Measurements from ENCODE around the gene ISM2. TPM values are rescaled to one million over a fixed set of nuclear protein-coding genes. Genes with fewer than 3 reads are reported as not detected.

ISM2 gene
- total RNA-seq, 2 experiments from 2014 or later, result not detected

DNA sequence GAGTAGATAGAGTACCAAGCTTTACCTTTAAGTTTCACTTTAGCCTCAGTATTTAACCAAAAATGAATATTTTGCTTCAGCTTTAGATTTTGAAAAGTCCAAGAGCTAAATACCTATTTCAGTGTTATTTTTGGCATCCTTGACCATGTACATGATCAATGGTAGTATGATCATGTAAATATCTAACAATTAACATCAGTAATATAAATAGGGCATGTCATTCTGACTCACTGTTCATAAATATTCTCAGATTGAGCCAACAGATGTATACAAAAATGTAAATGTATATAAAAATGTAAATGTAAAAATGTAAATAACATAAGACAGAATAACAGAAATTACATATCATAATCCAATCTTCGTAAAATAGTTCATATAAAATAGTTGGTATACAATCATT lies 60.0 kb downstream of the ISM2 start:
- H3K27me3 Mint-ChIP-seq, result no peaks in the 10 kb centered on the region

DNA sequence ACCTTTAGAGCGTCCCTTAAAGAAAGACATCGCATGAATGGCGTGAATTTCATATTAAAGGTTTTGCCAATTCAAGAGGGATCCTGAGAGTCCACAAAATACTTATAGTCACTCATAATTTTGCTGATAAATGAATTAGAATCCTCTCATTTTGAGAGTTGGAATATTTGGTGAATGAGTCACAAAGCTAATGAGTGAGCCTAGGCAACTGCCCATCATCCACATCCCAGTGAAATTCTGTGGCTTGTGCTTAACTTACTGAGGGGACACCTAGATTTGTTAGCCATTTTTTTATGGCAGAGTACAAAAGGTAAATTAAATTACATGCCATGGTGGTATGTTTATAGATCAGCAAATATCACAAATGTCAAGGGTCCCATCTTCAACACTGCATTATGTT lies 62.6 kb downstream of the ISM2 start:
- Mint-ChIP-seq H3K9me3 (ENCODE audit: low read depth) (no peaks in the 10 kb centered on the region), H3K4me3 (no peak overlapping the region)
- ATAC-seq, result no peak

More for the DNA sequence above, 60.0 kb downstream of the ISM2 start:
- Mint-ChIP-seq H3K4me3 (no peak overlapping the region), H3K4me1 (no peaks in the 10 kb centered on the region), H3K27ac (no peak overlapping the region), H3K36me3 (peaks cover 28% of the 10 kb centered on the region), H3K9me3 (ENCODE audit: low read depth) (no peaks in the 10 kb centered on the region)
- DNase-seq (no peak), ATAC-seq (no peak)
- CTCF ChIA-PET, result interaction anchor here (0.6 to 1.4 kb wide), 2 partner anchors 11 to 62 kb away, joined by 3 to 4 read pairs; no protein-coding TSS in a partner anchor

DNA sequence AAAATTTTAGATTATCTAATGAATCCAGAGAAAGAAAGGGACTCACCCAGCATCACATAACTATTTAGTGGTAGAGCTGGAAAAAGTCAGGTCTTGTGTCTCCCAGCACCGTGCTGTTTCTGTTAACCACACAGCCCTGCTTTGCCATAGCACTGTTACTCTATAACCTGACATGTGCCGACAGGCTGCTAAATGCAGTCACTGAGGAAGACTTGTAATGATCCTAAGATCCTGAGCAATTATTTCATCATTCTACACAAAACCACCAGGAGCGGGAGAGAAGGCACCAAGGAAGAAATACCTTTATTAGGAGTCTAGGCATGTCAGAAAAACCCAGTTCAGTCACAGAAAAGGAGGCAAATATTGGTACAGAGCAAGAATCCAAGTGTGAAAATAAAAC lies 72.2 kb downstream of the ISM2 start:
- H3K4me1 Mint-ChIP-seq, result no peaks in the 10 kb centered on the region
- H3K27me3 Mint-ChIP-seq, result no peaks in the 10 kb centered on the region
- H3K4me3 Mint-ChIP-seq, result no peak overlapping the region
- H3K27ac Mint-ChIP-seq, result no peak overlapping the region
- H3K36me3 Mint-ChIP-seq, result peaks cover 68% of the 10 kb centered on the region
- no peaks in the 10 kb centered on the region for H3K9me3 Mint-ChIP-seq (ENCODE audit: low read depth)
- ATAC-seq (no peak), DNase-seq (no peak)
- CTCF ChIA-PET, result no interaction called here

More for the DNA sequence above, 62.6 kb downstream of the ISM2 start:
- peaks cover 25% of the 10 kb centered on the region for H3K36me3 Mint-ChIP-seq
- H3K27me3 Mint-ChIP-seq, result no peaks in the 10 kb centered on the region
- no peaks in the 10 kb centered on the region for H3K4me1 Mint-ChIP-seq
- CTCF ChIA-PET, result no interaction called here
- no peak overlapping the region for H3K27ac Mint-ChIP-seq
- DNase-seq, result no peak

DNA sequence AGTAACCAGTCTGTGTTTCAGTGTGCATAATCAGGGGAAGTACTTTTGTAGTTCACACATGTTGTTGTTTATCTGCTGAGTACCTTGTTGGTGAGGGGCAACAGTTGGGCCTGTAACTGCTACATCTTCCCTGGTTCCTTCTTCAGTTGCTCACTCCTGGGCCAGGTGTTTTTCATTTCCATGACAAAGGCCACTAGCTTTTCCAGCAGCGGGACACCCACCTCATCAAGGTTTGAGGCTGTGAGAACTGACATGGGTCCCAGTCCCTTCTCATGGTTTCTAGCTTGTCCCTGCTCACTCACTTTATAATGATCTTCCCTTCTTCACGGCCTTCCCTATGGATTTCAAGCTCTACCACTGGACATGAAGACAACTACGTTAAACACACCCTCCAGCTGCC lies 73.8 kb downstream of the ISM2 start:
- Mint-ChIP-seq H3K4me3 (no peak overlapping the region), H3K36me3 (peaks cover 68% of the 10 kb centered on the region), H3K9me3 (ENCODE audit: low read depth) (peaks cover 3% of the 10 kb centered on the region), H3K27ac (no peak overlapping the region), H3K27me3 (no peaks in the 10 kb centered on the region), H3K4me1 (no peaks in the 10 kb centered on the region)
- DNase-seq (no peak), ATAC-seq (no peak)
- CTCF ChIA-PET, result no interaction called here

Other genes with a start within 250 kb of the ISM2 start
- gene NGB, start 227.6 kb downstream of the ISM2 start, total RNA-seq, result not detected
- 10 to 100 TPM; 14.3 to 16.2 TPM for gene POMT2, start 177.9 kb downstream of the ISM2 start, total RNA-seq
- gene GSTZ1, start 177.8 kb downstream of the ISM2 start, total RNA-seq, result 10 to 100 TPM; 16.0 to 16.3 TPM
- gene TMED8, start 121.7 kb downstream of the ISM2 start, total RNA-seq, result 10 to 100 TPM; 17.6 to 24.4 TPM
- under 1 TPM; 0.12 to 0.14 TPM for gene SAMD15, start 121.4 kb downstream of the ISM2 start, total RNA-seq
- under 1 TPM; 0.45 to 0.53 TPM for gene NOXRED1, start 75.3 kb downstream of the ISM2 start, total RNA-seq
- 10 to 100 TPM; 16.9 to 19.3 TPM for gene VIPAS39, start 41.2 kb downstream of the ISM2 start, total RNA-seq
- 100 to 1,000 TPM; 219 to 266 TPM for gene AHSA1, start 40.7 kb downstream of the ISM2 start, total RNA-seq
- gene SPTLC2, start 117.8 kb upstream of the ISM2 start, total RNA-seq, result 10 to 100 TPM; 34.5 to 43.3 TPM
- 10 to 100 TPM; 12.3 to 19.6 TPM for gene ALKBH1, start 209.2 kb upstream of the ISM2 start, total RNA-seq
- 10 to 100 TPM; 91.8 to 94.5 TPM for gene SLIRP, start 209.3 kb upstream of the ISM2 start, total RNA-seq

Measured in activated CD8-positive, alpha-beta memory T cell treated with anti-CD3 and anti-CD28 coated beads, Interleukin-2, amount 10 ng/mL, durations not matched to agents 7 days and 5 days (primary cell).